Germinal center (tissue), 1 donor: Measurements from ENCODE around the gene KCTD19.

Experiments used
- DNase-seq: peaks from one replicate; pipeline ENCODE4 v3.0.0; 2012; ENCODE audit warnings: mixed read lengths, low spot score

KCTD19 gene

GRCh38 chr16:67242138-67242730, 84.3 kb downstream of the KCTD19 start:
- DNase-seq = no peak

- no peak for DNase-seq
Observed at GRCh38 chr16:67241008-67241900, 85.3 kb downstream of the KCTD19 start.

- DNase-seq = no peak
Observed at GRCh38 chr16:67240506-67240905, 86.0 kb downstream of the KCTD19 start.
